ENCODE measurements around the gene OCRL.
A peak's percentile ranks its signal among the peaks of the same experiment; 100 is the strongest.

The OCRL gene

DNA sequence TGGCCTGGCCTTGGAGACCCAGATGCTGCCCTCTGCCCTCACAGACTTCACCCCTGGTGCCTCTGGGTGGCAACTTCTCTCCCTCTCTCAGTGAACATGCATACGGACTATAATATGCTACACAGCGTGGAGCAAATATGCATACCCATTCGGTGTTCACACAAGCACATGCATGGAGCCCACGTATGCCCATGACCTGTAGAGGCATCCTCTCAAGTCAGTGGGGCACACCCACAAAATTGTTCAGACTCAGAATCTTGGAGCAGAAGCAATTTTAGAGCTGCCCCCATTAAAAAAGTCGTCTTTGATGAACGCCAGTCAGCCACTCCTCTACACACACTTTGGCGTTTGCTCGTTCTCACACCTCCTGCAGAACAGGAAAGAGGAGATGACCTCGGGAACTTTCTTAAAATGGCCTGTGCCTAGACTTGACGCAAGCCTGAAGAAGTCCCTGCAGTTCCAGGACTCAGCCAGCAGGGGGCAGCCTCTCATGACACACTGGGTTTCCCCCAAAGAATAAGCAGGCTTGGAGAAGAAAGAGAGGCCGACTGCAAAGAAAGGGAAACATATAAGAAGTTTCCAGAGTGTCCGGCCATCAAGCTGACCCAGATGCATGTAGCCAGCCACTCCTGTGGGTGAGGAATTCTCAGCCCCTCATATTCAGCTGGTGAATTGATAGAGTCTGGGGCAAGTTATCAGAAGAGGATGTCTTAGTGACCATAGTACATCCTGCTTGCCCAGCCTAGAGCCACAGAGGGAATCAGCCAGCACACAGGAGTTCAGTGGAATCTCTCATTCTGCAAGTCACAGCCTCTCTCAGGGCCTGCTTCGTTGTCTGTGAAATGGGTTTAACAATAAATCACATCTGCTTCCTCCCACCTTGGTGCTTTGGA lies 97.4 kb downstream of the OCRL start:
- no peaks in the 10 kb centered on the region for H3K4me1 ChIP-seq
- no peak overlapping the region for H3K27ac ChIP-seq
- H3K9ac ChIP-seq, result no peak overlapping the region
- no peaks in the 10 kb centered on the region for H3K79me2 ChIP-seq
- TF ChIP-seq, protein P1, sequence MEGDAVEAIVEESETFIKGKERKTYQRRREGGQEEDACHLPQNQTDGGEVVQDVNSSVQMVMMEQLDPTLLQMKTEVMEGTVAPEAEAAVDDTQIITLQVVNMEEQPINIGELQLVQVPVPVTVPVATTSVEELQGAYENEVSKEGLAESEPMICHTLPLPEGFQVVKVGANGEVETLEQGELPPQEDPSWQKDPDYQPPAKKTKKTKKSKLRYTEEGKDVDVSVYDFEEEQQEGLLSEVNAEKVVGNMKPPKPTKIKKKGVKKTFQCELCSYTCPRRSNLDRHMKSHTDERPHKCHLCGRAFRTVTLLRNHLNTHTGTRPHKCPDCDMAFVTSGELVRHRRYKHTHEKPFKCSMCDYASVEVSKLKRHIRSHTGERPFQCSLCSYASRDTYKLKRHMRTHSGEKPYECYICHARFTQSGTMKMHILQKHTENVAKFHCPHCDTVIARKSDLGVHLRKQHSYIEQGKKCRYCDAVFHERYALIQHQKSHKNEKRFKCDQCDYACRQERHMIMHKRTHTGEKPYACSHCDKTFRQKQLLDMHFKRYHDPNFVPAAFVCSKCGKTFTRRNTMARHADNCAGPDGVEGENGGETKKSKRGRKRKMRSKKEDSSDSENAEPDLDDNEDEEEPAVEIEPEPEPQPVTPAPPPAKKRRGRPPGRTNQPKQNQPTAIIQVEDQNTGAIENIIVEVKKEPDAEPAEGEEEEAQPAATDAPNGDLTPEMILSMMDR (IDR thresholded peaks at IDR 0.05), result peak; percentile 88
- no peaks in the 10 kb centered on the region for H3K9me3 ChIP-seq (ENCODE audit: control insufficient read depth, low read length)
- H3K4me2 ChIP-seq (ENCODE audit: low read length), result no peak overlapping the region
- no peaks in the 10 kb centered on the region for H3K27me3 ChIP-seq (ENCODE audit: control insufficient read depth, insufficient read depth, low read length)
- peak overlapping the region; percentile 46 for H2AFZ ChIP-seq
- no peaks in the 10 kb centered on the region for H3K36me3 ChIP-seq (ENCODE audit: control insufficient read depth, insufficient read depth, low read length)
- no peak overlapping the region for H3K4me3 ChIP-seq (ENCODE audit: low read depth, low read length)

DNA sequence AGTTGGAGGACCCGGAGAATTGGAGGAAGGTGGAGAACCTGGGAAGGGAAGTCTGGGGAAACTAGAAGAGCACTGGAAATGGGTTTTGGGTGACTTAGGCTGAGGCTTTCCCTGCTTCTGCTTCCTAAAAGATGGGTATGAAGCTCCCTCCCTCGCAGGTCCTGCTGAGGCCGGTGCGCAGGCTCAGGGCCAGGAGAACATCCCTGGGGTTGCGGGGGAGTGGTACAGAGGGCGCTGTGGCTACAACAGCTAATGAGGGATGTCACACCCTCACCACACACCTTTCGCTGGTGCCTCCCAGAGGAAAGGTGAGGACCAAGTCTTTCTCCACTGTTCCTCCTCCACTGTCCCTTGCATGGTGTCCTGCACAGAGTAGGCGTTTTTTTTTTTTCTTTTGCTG lies 98.9 kb downstream of the OCRL start:
- Histone ChIP-seq H3K9me3 (ENCODE audit: control insufficient read depth, low read length) (no peaks in the 10 kb centered on the region), H3K79me2 (no peaks in the 10 kb centered on the region), H3K27ac (no peak overlapping the region), H3K36me3 (ENCODE audit: control insufficient read depth, insufficient read depth, low read length) (no peaks in the 10 kb centered on the region), H3K9ac (no peak overlapping the region), H2AFZ (no peak overlapping the region), H3K4me3 (ENCODE audit: low read depth, low read length) (no peak overlapping the region), H3K4me1 (no peaks in the 10 kb centered on the region), H3K4me2 (ENCODE audit: low read length) (no peak overlapping the region), H3K27me3 (ENCODE audit: control insufficient read depth, insufficient read depth, low read length) (no peaks in the 10 kb centered on the region)
- TF ChIP-seq, protein P1 (IDR thresholded peaks at IDR 0.05), result no peak

DNA sequence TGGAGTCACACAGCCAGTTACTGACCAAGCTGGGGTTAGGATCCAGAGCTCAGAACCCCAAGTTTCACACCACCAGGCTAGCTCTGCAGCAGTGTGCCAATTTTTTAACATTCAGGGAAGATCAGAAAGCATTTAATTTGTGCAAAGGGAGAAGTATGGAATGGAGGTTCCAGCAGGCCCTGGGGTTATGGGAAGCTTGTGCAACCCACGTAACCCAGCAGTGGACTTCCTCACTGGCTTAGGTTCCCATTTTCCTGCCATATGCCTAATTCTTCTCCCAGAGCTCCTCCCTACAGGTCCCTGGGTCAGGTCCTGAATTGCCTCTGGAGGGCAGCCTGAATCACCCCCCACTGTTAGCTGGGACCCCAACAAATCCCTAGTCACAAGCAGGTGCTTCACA lies 100.7 kb downstream of the OCRL start:
- Histone ChIP-seq H3K4me2 (ENCODE audit: low read length) (no peak overlapping the region), H3K9ac (no peak overlapping the region), H3K27ac (no peak overlapping the region), H3K36me3 (ENCODE audit: control insufficient read depth, insufficient read depth, low read length) (no peaks in the 10 kb centered on the region), H3K4me1 (no peaks in the 10 kb centered on the region), H3K9me3 (ENCODE audit: control insufficient read depth, low read length) (no peaks in the 10 kb centered on the region), H3K79me2 (no peaks in the 10 kb centered on the region), H2AFZ (no peak overlapping the region), H3K4me3 (ENCODE audit: low read depth, low read length) (no peak overlapping the region), H3K27me3 (ENCODE audit: control insufficient read depth, insufficient read depth, low read length) (no peaks in the 10 kb centered on the region)
- TF ChIP-seq, protein P1 (IDR thresholded peaks at IDR 0.05), result no peak

DNA sequence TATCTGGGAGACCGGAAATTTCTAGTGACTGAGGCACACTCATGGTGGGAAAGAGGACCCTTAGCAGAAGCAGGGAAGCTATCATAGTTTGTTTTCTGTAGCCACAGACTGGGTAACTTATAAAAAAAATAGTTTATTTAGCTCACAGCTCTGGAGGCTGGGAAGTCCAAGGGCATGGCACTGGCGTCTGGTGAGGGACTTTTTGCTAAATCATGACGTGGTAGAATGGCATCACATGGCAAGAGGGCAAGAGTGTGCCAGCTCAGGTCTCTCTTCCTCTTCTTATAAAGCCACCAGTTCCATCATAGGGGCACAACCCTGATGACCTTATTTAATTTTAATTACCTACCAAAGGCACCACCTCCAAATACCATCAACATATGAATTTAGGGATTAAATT lies 101.4 kb downstream of the OCRL start:
- Histone ChIP-seq H3K27ac (no peak overlapping the region), H3K9me3 (ENCODE audit: control insufficient read depth, low read length) (no peaks in the 10 kb centered on the region), H3K4me3 (ENCODE audit: low read depth, low read length) (no peak overlapping the region), H3K79me2 (no peaks in the 10 kb centered on the region), H3K4me2 (ENCODE audit: low read length) (no peak overlapping the region), H3K9ac (no peak overlapping the region), H3K4me1 (no peaks in the 10 kb centered on the region), H3K27me3 (ENCODE audit: control insufficient read depth, insufficient read depth, low read length) (no peaks in the 10 kb centered on the region), H2AFZ (no peak overlapping the region), H3K36me3 (ENCODE audit: control insufficient read depth, insufficient read depth, low read length) (no peaks in the 10 kb centered on the region)
- TF ChIP-seq, protein P1 (IDR thresholded peaks at IDR 0.05), result no peak

DNA sequence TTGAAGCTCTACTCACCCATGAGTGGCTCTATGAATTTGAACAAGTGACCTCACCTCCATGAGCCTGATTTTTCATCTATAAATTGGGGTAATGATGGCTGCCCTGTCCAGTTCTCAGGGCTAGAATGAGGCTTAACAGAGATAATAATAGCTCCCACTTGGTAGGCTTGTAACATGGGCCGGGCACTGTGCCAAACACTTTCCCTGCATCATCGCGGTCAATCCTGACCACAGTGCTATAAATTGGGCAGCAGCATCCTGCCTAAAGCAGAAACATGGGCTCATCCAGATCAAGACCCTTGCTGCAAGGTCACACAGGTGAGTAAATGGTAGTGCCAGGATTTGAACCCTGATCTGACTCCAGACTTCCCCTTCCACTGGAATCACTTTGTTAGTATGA lies 101.9 kb downstream of the OCRL start:
- Histone ChIP-seq H3K4me2 (ENCODE audit: low read length) (no peak overlapping the region), H3K27ac (no peak overlapping the region), H2AFZ (no peak overlapping the region), H3K9me3 (ENCODE audit: control insufficient read depth, low read length) (no peaks in the 10 kb centered on the region), H3K4me3 (ENCODE audit: low read depth, low read length) (no peak overlapping the region), H3K4me1 (no peaks in the 10 kb centered on the region), H3K36me3 (ENCODE audit: control insufficient read depth, insufficient read depth, low read length) (no peaks in the 10 kb centered on the region), H3K27me3 (ENCODE audit: control insufficient read depth, insufficient read depth, low read length) (no peaks in the 10 kb centered on the region), H3K9ac (no peak overlapping the region), H3K79me2 (no peaks in the 10 kb centered on the region)
- TF ChIP-seq, protein P1 (IDR thresholded peaks at IDR 0.05), result no peak

Measured in parathyroid adenoma (tissue), 2 donors.